MM.1S (cell line): ENCODE data around the gene PRR23E.

Experiments used
- EZH2 ChIP-seq: fragments of 300-600 bp; sonication (generic); optimal IDR thresholded peaks from 2 replicates; pipeline ENCODE3; 2017; ENCODE audit warnings: low read depth, mild to moderate bottlenecking, antibody characterized with exemption, low read length, mixed read lengths
- EZH2phosphoT487 ChIP-seq: fragments of 300-600 bp; sonication (generic); IDR thresholded peaks from 2 replicates; pipeline ENCODE4 v1.6.1; 2018; ENCODE audit warnings: antibody characterized with exemption, low read length
- TF ChIP-seq, protein P1 (sequence below): fragments of 300-600 bp; sonication (generic); IDR thresholded peaks from 2 replicates; pipeline ENCODE4 v1.5.1; 2016; ENCODE audit warnings: antibody characterized with exemption, low read length, mixed read lengths

DNA sequence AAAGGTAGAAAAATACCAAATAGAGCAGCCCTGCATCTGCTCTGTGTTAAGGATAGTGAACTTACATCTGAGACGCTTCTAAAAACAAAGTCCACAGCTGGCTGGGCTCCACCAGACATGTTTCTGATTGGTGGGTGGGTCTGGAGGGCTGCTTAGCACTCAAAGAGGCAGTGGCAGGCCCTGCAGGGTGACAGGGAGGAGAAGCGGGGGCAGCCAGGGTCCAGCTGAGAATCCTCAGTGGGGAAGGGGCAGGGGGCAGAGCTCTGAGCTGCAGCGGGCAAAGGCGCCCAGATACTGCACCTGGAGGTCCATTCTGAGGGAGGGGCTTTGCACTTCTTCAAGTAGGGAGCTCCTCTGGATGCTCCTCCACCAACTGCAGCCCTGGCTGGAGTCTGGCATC lies 28.1 kb downstream of the PRR23E start:
- TF ChIP-seq, protein P1, sequence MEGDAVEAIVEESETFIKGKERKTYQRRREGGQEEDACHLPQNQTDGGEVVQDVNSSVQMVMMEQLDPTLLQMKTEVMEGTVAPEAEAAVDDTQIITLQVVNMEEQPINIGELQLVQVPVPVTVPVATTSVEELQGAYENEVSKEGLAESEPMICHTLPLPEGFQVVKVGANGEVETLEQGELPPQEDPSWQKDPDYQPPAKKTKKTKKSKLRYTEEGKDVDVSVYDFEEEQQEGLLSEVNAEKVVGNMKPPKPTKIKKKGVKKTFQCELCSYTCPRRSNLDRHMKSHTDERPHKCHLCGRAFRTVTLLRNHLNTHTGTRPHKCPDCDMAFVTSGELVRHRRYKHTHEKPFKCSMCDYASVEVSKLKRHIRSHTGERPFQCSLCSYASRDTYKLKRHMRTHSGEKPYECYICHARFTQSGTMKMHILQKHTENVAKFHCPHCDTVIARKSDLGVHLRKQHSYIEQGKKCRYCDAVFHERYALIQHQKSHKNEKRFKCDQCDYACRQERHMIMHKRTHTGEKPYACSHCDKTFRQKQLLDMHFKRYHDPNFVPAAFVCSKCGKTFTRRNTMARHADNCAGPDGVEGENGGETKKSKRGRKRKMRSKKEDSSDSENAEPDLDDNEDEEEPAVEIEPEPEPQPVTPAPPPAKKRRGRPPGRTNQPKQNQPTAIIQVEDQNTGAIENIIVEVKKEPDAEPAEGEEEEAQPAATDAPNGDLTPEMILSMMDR = no peak
- no peak for TF ChIP-seq EZH2phosphoT487
- no peak for TF ChIP-seq EZH2
